ENCODE data around the gene OAS2. TPM values are rescaled to one million over a fixed set of nuclear protein-coding genes. Genes with fewer than 3 reads are reported as not detected.

Gene OAS2
- polyA plus RNA-seq, 1 donor from 2014 or later: not detected

DNA sequence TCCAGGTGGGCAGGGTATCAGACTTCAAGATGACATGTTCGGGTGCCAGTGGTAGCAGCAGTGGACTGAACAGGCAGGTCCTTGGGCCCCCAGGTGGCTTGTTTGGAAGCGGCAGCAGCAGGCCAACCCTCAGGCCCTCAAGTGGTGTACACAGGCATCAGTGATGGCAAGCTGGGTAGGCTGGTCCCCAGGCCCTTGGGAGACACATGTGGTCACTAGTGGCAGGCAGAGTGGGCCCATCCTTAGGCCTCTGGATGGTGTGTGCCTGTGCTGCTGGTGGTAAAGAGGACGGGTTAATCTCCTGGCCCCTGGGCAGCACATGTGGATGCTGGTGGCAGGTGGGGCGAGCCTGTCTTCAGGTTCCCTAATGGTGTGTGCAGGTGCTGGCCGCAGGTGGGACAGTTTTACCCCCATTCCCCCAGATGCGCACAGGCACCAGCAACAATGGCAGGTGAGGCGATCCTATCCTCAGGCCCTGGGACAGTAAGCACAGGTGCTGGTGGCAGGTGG is 8.0 kb downstream of the OAS2 start:
- Histone ChIP-seq H3K4me2 (ENCODE audit: low read length) (no peak overlapping the region), H3K9ac (ENCODE audit: low read length) (no peak overlapping the region), H3K27ac (ENCODE audit: low read length) (no peak overlapping the region), H3K36me3 (ENCODE audit: insufficient read depth, low read length) (no peaks in the 10 kb centered on the region), H3K9me3 (ENCODE audit: low read length) (no peaks in the 10 kb centered on the region), H4K20me1 (ENCODE audit: insufficient read depth) (no peaks in the 10 kb centered on the region), H3K27me3 (ENCODE audit: insufficient read depth, low read depth, low read length) (no peaks in the 10 kb centered on the region), H2AFZ (ENCODE audit: low read depth, low read length) (no peak overlapping the region), H3K79me2 (replicated peaks; ENCODE audit: insufficient read depth, low read length) (no peaks in the 10 kb centered on the region), H3K4me3 (ENCODE audit: low read length) (no peak overlapping the region), H3K9me2 (ENCODE audit: insufficient read depth, low read length) (no peaks in the 10 kb centered on the region), H3F3A (ENCODE audit: insufficient read depth, low read length, poor library complexity, severe bottlenecking) (no peaks in the 10 kb centered on the region)
- TF ChIP-seq, protein P1, sequence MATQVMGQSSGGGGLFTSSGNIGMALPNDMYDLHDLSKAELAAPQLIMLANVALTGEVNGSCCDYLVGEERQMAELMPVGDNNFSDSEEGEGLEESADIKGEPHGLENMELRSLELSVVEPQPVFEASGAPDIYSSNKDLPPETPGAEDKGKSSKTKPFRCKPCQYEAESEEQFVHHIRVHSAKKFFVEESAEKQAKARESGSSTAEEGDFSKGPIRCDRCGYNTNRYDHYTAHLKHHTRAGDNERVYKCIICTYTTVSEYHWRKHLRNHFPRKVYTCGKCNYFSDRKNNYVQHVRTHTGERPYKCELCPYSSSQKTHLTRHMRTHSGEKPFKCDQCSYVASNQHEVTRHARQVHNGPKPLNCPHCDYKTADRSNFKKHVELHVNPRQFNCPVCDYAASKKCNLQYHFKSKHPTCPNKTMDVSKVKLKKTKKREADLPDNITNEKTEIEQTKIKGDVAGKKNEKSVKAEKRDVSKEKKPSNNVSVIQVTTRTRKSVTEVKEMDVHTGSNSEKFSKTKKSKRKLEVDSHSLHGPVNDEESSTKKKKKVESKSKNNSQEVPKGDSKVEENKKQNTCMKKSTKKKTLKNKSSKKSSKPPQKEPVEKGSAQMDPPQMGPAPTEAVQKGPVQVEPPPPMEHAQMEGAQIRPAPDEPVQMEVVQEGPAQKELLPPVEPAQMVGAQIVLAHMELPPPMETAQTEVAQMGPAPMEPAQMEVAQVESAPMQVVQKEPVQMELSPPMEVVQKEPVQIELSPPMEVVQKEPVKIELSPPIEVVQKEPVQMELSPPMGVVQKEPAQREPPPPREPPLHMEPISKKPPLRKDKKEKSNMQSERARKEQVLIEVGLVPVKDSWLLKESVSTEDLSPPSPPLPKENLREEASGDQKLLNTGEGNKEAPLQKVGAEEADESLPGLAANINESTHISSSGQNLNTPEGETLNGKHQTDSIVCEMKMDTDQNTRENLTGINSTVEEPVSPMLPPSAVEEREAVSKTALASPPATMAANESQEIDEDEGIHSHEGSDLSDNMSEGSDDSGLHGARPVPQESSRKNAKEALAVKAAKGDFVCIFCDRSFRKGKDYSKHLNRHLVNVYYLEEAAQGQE (IDR thresholded peaks at IDR 0.05; ENCODE audit: borderline replicate concordance): no peak
- no peak for TF ChIP-seq POLR2AphosphoS5 (IDR thresholded peaks at IDR 0.05)
- no peak for TF ChIP-seq TAF1 (IDR thresholded peaks at IDR 0.05; ENCODE audit: low read depth)
- TF ChIP-seq RAD21 (conservative IDR thresholded peaks at IDR 0.05): no peak
- no peak for TF ChIP-seq SMC3 (conservative IDR thresholded peaks at IDR 0.05; ENCODE audit: poor library complexity)
- TF ChIP-seq MXI1 (conservative IDR thresholded peaks at IDR 0.05; ENCODE audit: poor library complexity, severe bottlenecking): no peak
- no peak for TF ChIP-seq EP300 (conservative IDR thresholded peaks at IDR 0.05; ENCODE audit: poor library complexity, severe bottlenecking)
- no peak for TF ChIP-seq EZH2 (IDR thresholded peaks at IDR 0.05; ENCODE audit: borderline replicate concordance, insufficient read depth, low read length, poor library complexity, severe bottlenecking)
- TF ChIP-seq, protein P2, sequence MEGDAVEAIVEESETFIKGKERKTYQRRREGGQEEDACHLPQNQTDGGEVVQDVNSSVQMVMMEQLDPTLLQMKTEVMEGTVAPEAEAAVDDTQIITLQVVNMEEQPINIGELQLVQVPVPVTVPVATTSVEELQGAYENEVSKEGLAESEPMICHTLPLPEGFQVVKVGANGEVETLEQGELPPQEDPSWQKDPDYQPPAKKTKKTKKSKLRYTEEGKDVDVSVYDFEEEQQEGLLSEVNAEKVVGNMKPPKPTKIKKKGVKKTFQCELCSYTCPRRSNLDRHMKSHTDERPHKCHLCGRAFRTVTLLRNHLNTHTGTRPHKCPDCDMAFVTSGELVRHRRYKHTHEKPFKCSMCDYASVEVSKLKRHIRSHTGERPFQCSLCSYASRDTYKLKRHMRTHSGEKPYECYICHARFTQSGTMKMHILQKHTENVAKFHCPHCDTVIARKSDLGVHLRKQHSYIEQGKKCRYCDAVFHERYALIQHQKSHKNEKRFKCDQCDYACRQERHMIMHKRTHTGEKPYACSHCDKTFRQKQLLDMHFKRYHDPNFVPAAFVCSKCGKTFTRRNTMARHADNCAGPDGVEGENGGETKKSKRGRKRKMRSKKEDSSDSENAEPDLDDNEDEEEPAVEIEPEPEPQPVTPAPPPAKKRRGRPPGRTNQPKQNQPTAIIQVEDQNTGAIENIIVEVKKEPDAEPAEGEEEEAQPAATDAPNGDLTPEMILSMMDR (IDR thresholded peaks at IDR 0.05; ENCODE audit: poor library complexity, severe bottlenecking): no peak

DNA sequence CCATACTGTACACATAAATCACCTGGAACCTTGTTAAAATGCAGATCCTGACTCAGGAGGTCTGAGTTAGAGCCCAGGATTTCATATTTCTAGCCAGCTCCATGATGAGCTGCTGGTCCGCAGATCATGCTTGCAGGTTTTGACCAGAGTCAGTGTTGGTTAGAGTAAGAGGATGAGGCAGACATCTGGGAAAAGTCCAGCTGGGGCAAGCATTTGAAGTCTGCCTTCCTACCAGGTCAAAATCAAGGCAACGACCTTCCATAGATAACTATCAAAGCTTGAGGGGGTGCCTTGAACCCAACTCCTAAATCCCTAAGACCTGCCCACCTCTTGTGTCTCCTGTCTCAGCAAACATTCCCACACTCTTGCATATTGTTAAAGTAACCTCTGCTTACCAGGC is 9.2 kb downstream of the OAS2 start:
- Histone ChIP-seq H3K4me2 (ENCODE audit: low read length) (no peak overlapping the region), H3K27ac (ENCODE audit: low read length) (no peak overlapping the region), H4K20me1 (ENCODE audit: insufficient read depth) (no peaks in the 10 kb centered on the region), H3K79me2 (replicated peaks; ENCODE audit: insufficient read depth, low read length) (no peaks in the 10 kb centered on the region), H3K4me3 (ENCODE audit: low read length) (no peak overlapping the region), H3K36me3 (ENCODE audit: insufficient read depth, low read length) (no peaks in the 10 kb centered on the region), H3F3A (ENCODE audit: insufficient read depth, low read length, poor library complexity, severe bottlenecking) (no peaks in the 10 kb centered on the region), H2AFZ (ENCODE audit: low read depth, low read length) (no peak overlapping the region), H3K9me3 (ENCODE audit: low read length) (no peaks in the 10 kb centered on the region), H3K9me2 (ENCODE audit: insufficient read depth, low read length) (no peaks in the 10 kb centered on the region), H3K27me3 (ENCODE audit: insufficient read depth, low read depth, low read length) (no peaks in the 10 kb centered on the region), H3K9ac (ENCODE audit: low read length) (no peak overlapping the region)
- TF ChIP-seq SMC3 (conservative IDR thresholded peaks at IDR 0.05; ENCODE audit: poor library complexity) (no peak), MXI1 (conservative IDR thresholded peaks at IDR 0.05; ENCODE audit: poor library complexity, severe bottlenecking) (no peak), RAD21 (conservative IDR thresholded peaks at IDR 0.05) (no peak)
- TF ChIP-seq, protein P2 (IDR thresholded peaks at IDR 0.05; ENCODE audit: poor library complexity, severe bottlenecking): no peak

Measured in neural cell (in vitro differentiated cells).